Parathyroid adenoma (tissue), 2 donors: ENCODE data around the gene NCKAP5.

Experiments
- H2AFZ ChIP-seq: fragments of 300-600 bp; sonication (generic); one replicate; pipeline ENCODE4 v1.7.0; 2017; ENCODE audit warnings: antibody characterized with exemption, mild to moderate bottlenecking
- H3K27ac ChIP-seq: fragments of 300-600 bp; sonication (generic); one replicate; pipeline ENCODE4 v1.7.0; 2017
- H3K27me3 ChIP-seq: fragments of 300-600 bp; sonication (generic); one replicate; pipeline ENCODE4 v1.7.0; 2017; ENCODE audit warnings: low read length; ENCODE audit not compliant: control insufficient read depth, insufficient read depth
- H3K36me3 ChIP-seq: fragments of 300-600 bp; sonication (generic); one replicate; pipeline ENCODE4 v1.7.0; 2017; ENCODE audit warnings: low read length; ENCODE audit not compliant: control insufficient read depth, insufficient read depth
- H3K4me1 ChIP-seq: fragments of 300-600 bp; sonication (generic); one replicate; pipeline ENCODE4 v1.7.0; 2017; ENCODE audit warnings: control low read depth
- H3K4me2 ChIP-seq: fragments of 300-600 bp; sonication (generic); one replicate; pipeline ENCODE4 v1.7.0; 2017; ENCODE audit warnings: low read length
- H3K4me3 ChIP-seq: fragments of 300-600 bp; sonication (generic); one replicate; pipeline ENCODE4 v1.7.0; 2017; ENCODE audit warnings: low read depth, low read length
- H3K79me2 ChIP-seq: fragments of 300-600 bp; sonication (generic); one replicate; pipeline ENCODE4 v1.7.0; 2017; ENCODE audit warnings: control low read depth
- H3K9ac ChIP-seq: fragments of 300-600 bp; sonication (generic); one replicate; pipeline ENCODE4 v1.7.0; 2017; ENCODE audit warnings: mild to moderate bottlenecking
- H3K9me3 ChIP-seq: fragments of 300-600 bp; sonication (generic); one replicate; pipeline ENCODE4 v1.7.0; 2017; ENCODE audit warnings: low read length; ENCODE audit not compliant: control insufficient read depth
- CTCF ChIP-seq: fragments of 300-600 bp; sonication (generic); IDR thresholded peaks from one replicate; pipeline ENCODE4 v1.7.0; 2017; ENCODE audit warnings: antibody characterized with exemption, mild to moderate bottlenecking
- donor health status: primary hyperparathyroidism.

Gene NCKAP5

GRCh38 chr2:133483181-133483580 is 85.1 kb downstream of the NCKAP5 start:
- TF ChIP-seq CTCF: no peak
- Histone ChIP-seq H3K9me3 (no peaks in the 10 kb centered on the region), H3K9ac (no peak overlapping the region), H3K4me3 (no peak overlapping the region), H3K4me2 (no peak overlapping the region), H3K4me1 (no peaks in the 10 kb centered on the region), H3K79me2 (no peaks in the 10 kb centered on the region), H2AFZ (no peak overlapping the region), H3K27me3 (no peaks in the 10 kb centered on the region), H3K36me3 (no peaks in the 10 kb centered on the region), H3K27ac (no peak overlapping the region)

- no peak for TF ChIP-seq CTCF
- Histone ChIP-seq H3K27ac (no peak overlapping the region), H3K9me3 (no peaks in the 10 kb centered on the region), H2AFZ (no peak overlapping the region), H3K9ac (no peak overlapping the region), H3K4me2 (no peak overlapping the region), H3K79me2 (no peaks in the 10 kb centered on the region), H3K4me1 (peaks cover 20% of the 10 kb centered on the region), H3K27me3 (no peaks in the 10 kb centered on the region), H3K4me3 (no peak overlapping the region), H3K36me3 (no peaks in the 10 kb centered on the region)
These were observed 87.4 kb downstream of the NCKAP5 start for GRCh38 chr2:133480707-133481429.

- H2AFZ ChIP-seq: no peak overlapping the region
- no peak overlapping the region for H3K9ac ChIP-seq
- H3K79me2 ChIP-seq: no peaks in the 10 kb centered on the region
- H3K9me3 ChIP-seq: no peaks in the 10 kb centered on the region
- no peak overlapping the region for H3K4me2 ChIP-seq
- no peak for TF ChIP-seq CTCF
- no peak overlapping the region for H3K4me3 ChIP-seq
- H3K36me3 ChIP-seq: no peaks in the 10 kb centered on the region
- peak overlapping the region; percentile 83 for H3K27ac ChIP-seq
- no peaks in the 10 kb centered on the region for H3K27me3 ChIP-seq
- peaks cover 23% of the 10 kb centered on the region for H3K4me1 ChIP-seq
These were observed 90.7 kb downstream of the NCKAP5 start for GRCh38 chr2:133477616-133477990.

- no peak overlapping the region for H3K9ac ChIP-seq
- H3K4me3 ChIP-seq: no peak overlapping the region
- no peaks in the 10 kb centered on the region for H3K36me3 ChIP-seq
- H3K27me3 ChIP-seq: no peaks in the 10 kb centered on the region
- peak overlapping the region; percentile 42 for H2AFZ ChIP-seq
- no peaks in the 10 kb centered on the region for H3K9me3 ChIP-seq
- TF ChIP-seq CTCF: no peak
- no peaks in the 10 kb centered on the region for H3K79me2 ChIP-seq
- H3K4me2 ChIP-seq: peak overlapping the region; percentile 24
- H3K4me1 ChIP-seq: peaks cover 23% of the 10 kb centered on the region
- H3K27ac ChIP-seq: peak overlapping the region; percentile 83
These were observed 91.2 kb downstream of the NCKAP5 start for GRCh38 chr2:133476931-133477615.
